Jurkat, Clone E6-1 (cell line): ENCODE results near the gene LYSMD2.
A peak's percentile ranks its signal among the peaks of the same experiment; 100 is the strongest.

Source experiments
- DNase-seq: peaks from one replicate; pipeline ENCODE4 v3.0.0-alpha.2; 2011; ENCODE audit warnings: low read depth, low spot score
- H3K4me3 ChIP-seq: 2 replicates; pipeline ENCODE4 v1.5.1; 2011; ENCODE audit warnings: mild to moderate bottlenecking, low read length, control low read depth, moderate library complexity

LYSMD2 gene

GRCh38 chr15:51755790-51756189 is 18.3 kb upstream of the LYSMD2 start:
- DNase-seq, result no peak
- no peak overlapping the region for H3K4me3 ChIP-seq

- no peak overlapping the region for H3K4me3 ChIP-seq
- DNase-seq, result peak; percentile 50
Measured at GRCh38 chr15:51754267-51754666, 16.8 kb upstream of the LYSMD2 start.

GRCh38 chr15:51752888-51753287 is 15.4 kb upstream of the LYSMD2 start:
- no peak for DNase-seq
- no peak overlapping the region for H3K4me3 ChIP-seq

GRCh38 chr15:51751697-51752683 is 14.5 kb upstream of the LYSMD2 start:
- DNase-seq, result no peak

GRCh38 chr15:51750792-51751696 is 13.6 kb upstream of the LYSMD2 start, which contains the start of gene TMOD2:
Gene TMOD2 (plus strand): TSS chr15:51751597. CDS start chr15:51766442, 14,845 bp downstream.
- DNase-seq, result peak; percentile 52
- peak within 1 kb of the TSS; percentile 65 for H3K4me3 ChIP-seq

More at GRCh38 chr15:51751697-51752683, 14.5 kb upstream of the LYSMD2 start:
- H3K4me3 ChIP-seq, result peak overlapping the region; percentile 65

GRCh38 chr15:51750186-51750585 is 12.7 kb upstream of the LYSMD2 start:
- no peak for DNase-seq
- H3K4me3 ChIP-seq, result no peak overlapping the region

- H3K4me3 ChIP-seq, result no peak overlapping the region
- no peak for DNase-seq
Measured at GRCh38 chr15:51749307-51749706, 11.9 kb upstream of the LYSMD2 start.

- H3K4me3 ChIP-seq, result no peak overlapping the region
- DNase-seq, result no peak
Measured at GRCh38 chr15:51739061-51739712, 1.7 kb upstream of the LYSMD2 start.

GRCh38 chr15:51738553-51738952 is 1.1 kb upstream of the LYSMD2 start:
- no peak overlapping the region for H3K4me3 ChIP-seq
- DNase-seq, result no peak

- DNase-seq, result no peak
- peak overlapping the region; percentile 69 for H3K4me3 ChIP-seq
Measured at GRCh38 chr15:51736751-51737521, 519 bp downstream of the LYSMD2 start.

- DNase-seq, result no peak
- peak overlapping the region; percentile 69 for H3K4me3 ChIP-seq
Measured at GRCh38 chr15:51736069-51736468, 1.4 kb downstream of the LYSMD2 start.

GRCh38 chr15:51735228-51736010 is 2.0 kb downstream of the LYSMD2 start:
- no peak overlapping the region; the same call in 1 of the 2 replicates for H3K4me3 ChIP-seq
- DNase-seq, result peak; percentile 71

GRCh38 chr15:51732646-51733045 is 4.8 kb downstream of the LYSMD2 start:
- H3K4me3 ChIP-seq, result no peak overlapping the region
- peak; percentile 65 for DNase-seq

- H3K4me3 ChIP-seq, result peak overlapping the region; percentile 47
- DNase-seq, result peak; percentile 83
Measured at GRCh38 chr15:51731549-51732267, 5.7 kb downstream of the LYSMD2 start.

- no peak for DNase-seq
- no peak overlapping the region for H3K4me3 ChIP-seq
Measured at GRCh38 chr15:51727141-51727897, 10.1 kb downstream of the LYSMD2 start.

GRCh38 chr15:51726302-51727073 is 11.0 kb downstream of the LYSMD2 start:
- DNase-seq, result no peak
- H3K4me3 ChIP-seq, result no peak overlapping the region
